Gastroesophageal sphincter (tissue), 3 donors: ENCODE data around the gene DLK2.

ENCODE experiments used
- POLR2A ChIP-seq, 2 donors: fragments of 450-650 bp; IDR thresholded peaks; one replicate each; pipeline ENCODE4 v1.6.1; 2017; ENCODE audit warnings: antibody characterized with exemption in 2 of 2, mild to moderate bottlenecking in 2 of 2, moderate library complexity in 1 of 2
- TF ChIP-seq, protein P1 (sequence below), 4 experiments: fragments of 200-600 bp in 2 of 4; fragments of 450-650 bp in 2 of 4; sonication (generic) in 1 of 4; IDR thresholded peaks; one replicate each; pipeline ENCODE4 v1.5.1; 2017 to 2019; ENCODE audit warnings: antibody characterized with exemption in 4 of 4, mild to moderate bottlenecking in 2 of 4, moderate library complexity in 2 of 4

DNA sequence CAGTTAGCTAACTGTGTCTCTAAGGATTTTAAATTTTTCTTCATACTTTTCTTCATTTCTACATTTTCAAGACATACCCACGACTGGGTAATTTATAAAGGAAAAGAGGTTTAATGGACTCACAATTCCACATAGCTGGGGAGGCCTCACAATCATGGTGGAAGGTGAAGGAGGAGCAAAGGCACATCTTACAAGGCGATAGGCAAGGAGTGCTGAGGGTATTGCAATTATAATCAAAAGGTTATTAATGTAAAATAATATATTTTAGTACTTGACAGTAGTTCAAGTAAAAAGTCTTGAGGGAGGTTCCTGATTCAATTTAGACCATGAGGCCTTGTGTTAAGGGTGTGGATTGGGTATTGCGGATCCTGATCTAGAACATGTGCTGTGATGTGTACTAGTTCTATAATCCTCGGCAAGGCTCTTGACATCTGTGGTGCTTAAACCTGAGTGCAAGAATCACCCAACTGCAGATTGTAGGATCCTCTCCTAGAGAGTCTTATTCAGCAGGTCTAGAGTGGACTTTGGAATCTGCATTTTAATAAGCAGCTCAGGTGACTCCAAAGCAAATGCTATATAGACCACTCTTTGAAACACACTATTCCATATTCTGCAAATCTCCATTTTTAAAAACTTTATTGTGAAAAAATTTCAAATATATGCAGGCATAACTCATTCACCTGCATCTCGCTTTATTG lies 35.2 kb downstream of the DLK2 start:
- TF ChIP-seq, protein P1, sequence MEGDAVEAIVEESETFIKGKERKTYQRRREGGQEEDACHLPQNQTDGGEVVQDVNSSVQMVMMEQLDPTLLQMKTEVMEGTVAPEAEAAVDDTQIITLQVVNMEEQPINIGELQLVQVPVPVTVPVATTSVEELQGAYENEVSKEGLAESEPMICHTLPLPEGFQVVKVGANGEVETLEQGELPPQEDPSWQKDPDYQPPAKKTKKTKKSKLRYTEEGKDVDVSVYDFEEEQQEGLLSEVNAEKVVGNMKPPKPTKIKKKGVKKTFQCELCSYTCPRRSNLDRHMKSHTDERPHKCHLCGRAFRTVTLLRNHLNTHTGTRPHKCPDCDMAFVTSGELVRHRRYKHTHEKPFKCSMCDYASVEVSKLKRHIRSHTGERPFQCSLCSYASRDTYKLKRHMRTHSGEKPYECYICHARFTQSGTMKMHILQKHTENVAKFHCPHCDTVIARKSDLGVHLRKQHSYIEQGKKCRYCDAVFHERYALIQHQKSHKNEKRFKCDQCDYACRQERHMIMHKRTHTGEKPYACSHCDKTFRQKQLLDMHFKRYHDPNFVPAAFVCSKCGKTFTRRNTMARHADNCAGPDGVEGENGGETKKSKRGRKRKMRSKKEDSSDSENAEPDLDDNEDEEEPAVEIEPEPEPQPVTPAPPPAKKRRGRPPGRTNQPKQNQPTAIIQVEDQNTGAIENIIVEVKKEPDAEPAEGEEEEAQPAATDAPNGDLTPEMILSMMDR (IDR thresholded peaks at IDR 0.05) = no peak
- no peak for TF ChIP-seq POLR2A (IDR thresholded peaks at IDR 0.05)
